Dermis blood vessel endothelial cell (primary cell): ENCODE results near the gene SERPINB2. TPM values are rescaled to one million over a fixed set of nuclear protein-coding genes. Genes with fewer than 3 reads are reported as not detected.
"Not testable (repeated sequence)": the region's sequence is repeated elsewhere in the genome, so short reads cannot be mapped to it uniquely, and the experiment has no call there.

ENCODE experiments used
- DNase-seq: peaks from one replicate; pipeline ENCODE4 v3.0.0; 2010
- total RNA-seq: library from RNA; depleted of rRNA; stranded (reverse); fragments of >200 nt; gene quantifications from 2 replicates; pipeline ENCODE4 v1.2.3, GENCODE V29; 2014

SERPINB2 gene
- total RNA-seq, 1 donor from 2014 or later = not detected

GRCh38 chr18:63889626-63890025, 2.1 kb downstream of the SERPINB2 start:
- DNase-seq = no peak

GRCh38 chr18:63890237-63890949, 2.9 kb downstream of the SERPINB2 start:
- DNase-seq = no peak

GRCh38 chr18:63890950-63891304, 3.4 kb downstream of the SERPINB2 start:
- peak; percentile 44 for DNase-seq

GRCh38 chr18:63892566-63892965, 5.1 kb downstream of the SERPINB2 start:
- no peak for DNase-seq

- no peak for DNase-seq
These were observed 6.7 kb downstream of the SERPINB2 start for GRCh38 chr18:63894106-63894772.

- no peak for DNase-seq
These were observed 7.7 kb downstream of the SERPINB2 start for GRCh38 chr18:63895190-63895589.

- peak; percentile 5 for DNase-seq
These were observed 9.6 kb downstream of the SERPINB2 start for GRCh38 chr18:63897072-63897471.

- no peak for DNase-seq
These were observed 11.7 kb downstream of the SERPINB2 start for GRCh38 chr18:63899206-63899605.

GRCh38 chr18:63903851-63904570, 16.5 kb downstream of the SERPINB2 start:
- DNase-seq = no peak

GRCh38 chr18:63904694-63905093, 17.2 kb downstream of the SERPINB2 start:
- DNase-seq = no peak

GRCh38 chr18:63905361-63905760, 17.9 kb downstream of the SERPINB2 start:
- no peak for DNase-seq

GRCh38 chr18:63906056-63906455, 18.6 kb downstream of the SERPINB2 start:
- no peak for DNase-seq

- DNase-seq = no peak
These were observed 20.2 kb downstream of the SERPINB2 start, which contains the start of gene SERPINB10 for GRCh38 chr18:63907664-63908063. Gene SERPINB10, plus strand, starts transcription at chr18:63907958. Its CDS starts 7,553 bp downstream, at chr18:63915511.

GRCh38 chr18:63908858-63909257, 21.4 kb downstream of the SERPINB2 start:
- no peak for DNase-seq

- no peak for DNase-seq
These were observed 22.4 kb downstream of the SERPINB2 start for GRCh38 chr18:63909870-63910269.

GRCh38 chr18:63917817-63918216, 30.3 kb downstream of the SERPINB2 start:
- no peak for DNase-seq

GRCh38 chr18:63922049-63922448, 34.5 kb downstream of the SERPINB2 start:
- DNase-seq = no peak

- no peak for DNase-seq
These were observed 37.0 kb downstream of the SERPINB2 start for GRCh38 chr18:63924551-63924950.

GRCh38 chr18:63928331-63928730, 40.8 kb downstream of the SERPINB2 start:
- DNase-seq = no peak

GRCh38 chr18:63929369-63929768, 41.9 kb downstream of the SERPINB2 start:
- DNase-seq = not testable (repeated sequence)

- no peak for DNase-seq
These were observed 43.4 kb downstream of the SERPINB2 start for GRCh38 chr18:63930773-63931354.

GRCh38 chr18:63936156-63936931, 48.8 kb downstream of the SERPINB2 start:
- DNase-seq = peak; percentile 75
